ENCODE data around the gene ARHGEF28.

ARHGEF28 gene

DNA sequence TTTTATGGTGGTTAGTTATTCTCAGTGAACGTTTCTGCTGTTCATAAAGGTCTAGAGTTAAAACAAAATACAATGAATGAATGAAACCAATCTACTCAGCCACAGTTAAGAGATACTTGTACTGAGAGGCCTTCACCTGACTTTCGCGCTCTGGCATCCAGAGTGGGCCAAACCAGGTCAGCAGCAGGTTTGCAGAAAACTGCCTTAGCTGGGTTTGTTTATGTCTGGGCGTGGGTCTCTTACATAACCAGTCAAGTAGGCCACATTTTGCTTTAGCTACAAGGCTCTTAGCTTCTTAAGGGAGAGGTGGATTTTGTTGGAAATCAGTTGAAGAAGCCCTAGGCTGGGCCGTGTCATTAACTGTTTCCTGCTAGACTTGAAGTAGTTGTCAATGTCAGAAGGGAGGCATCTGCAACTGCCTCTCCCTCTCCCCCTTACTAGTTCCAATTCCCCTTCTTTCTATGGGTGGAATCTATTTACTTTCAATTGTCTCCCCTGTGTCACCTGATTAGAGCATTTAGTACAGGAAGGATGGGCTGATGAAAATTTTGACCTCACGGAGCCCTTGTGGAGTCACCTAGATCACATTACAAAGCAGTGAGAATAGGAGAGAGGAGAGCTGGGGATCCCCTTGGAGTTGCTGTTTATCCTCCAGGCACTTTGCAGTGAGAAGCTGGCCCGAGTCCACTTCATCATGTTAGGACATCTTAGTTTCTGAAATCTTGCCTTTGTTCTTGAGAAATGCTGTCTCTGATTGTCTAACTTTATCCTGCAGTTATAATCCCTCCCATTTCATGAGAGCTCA, 200.5 kb downstream of the ARHGEF28 start:
- no peak for DNase-seq

DNA sequence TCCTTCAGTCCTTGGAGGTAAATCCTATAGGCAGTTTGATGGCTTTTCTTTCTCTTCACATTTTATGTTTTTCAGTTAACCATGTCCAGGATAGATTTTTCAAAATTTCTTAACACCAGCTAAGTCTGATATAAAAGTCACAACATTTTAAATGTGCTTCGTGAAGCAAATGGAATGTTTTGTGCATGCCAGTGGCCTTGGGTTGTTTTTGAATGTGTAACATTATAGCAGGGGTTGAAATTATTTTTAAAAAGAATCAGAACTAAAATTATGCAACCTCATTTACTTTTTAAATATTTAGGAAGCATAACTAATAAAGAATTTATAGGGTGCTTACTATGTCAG, 201.1 kb downstream of the ARHGEF28 start:
- DNase-seq, result no peak

DNA sequence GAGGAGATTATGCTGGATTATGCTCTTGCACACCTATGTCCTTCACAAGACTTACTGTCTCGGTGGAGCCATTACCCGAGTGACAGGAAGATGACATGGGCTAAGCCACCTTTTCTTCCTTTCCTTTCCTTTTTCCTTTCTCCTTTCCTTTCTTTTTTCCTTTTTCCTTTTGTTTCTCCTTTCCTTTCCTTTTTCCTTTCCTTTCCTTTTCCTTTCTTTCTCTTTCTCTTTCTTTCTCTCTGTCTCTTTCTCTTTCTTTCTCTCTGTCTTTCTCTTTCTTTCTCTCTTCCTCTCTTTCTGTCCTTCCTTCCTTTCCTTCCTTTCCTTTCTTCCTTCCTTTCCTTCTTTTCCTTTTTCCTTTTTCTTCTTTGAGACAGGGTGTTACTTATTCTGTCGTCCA, 202.5 kb downstream of the ARHGEF28 start:
- DNase-seq, result no peak

DNA sequence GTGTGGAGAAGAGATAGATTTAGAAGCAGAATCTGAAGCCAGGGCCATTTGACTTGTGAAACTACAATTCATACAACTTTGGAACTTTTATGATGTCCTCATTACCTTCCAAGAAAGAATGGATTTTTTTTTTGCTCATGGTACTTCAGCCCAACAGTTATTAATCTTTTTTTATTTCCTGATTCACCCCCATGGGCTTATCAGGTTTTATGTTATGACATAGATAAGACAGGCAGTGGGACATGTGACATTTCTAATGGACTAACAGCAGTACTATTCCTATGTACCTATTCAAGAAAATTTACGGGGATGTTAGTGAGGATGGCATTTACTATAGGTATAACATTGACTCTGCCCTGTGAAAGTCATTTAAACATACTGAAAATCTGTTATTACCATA, 204.7 kb downstream of the ARHGEF28 start:
- DNase-seq, result no peak

DNA sequence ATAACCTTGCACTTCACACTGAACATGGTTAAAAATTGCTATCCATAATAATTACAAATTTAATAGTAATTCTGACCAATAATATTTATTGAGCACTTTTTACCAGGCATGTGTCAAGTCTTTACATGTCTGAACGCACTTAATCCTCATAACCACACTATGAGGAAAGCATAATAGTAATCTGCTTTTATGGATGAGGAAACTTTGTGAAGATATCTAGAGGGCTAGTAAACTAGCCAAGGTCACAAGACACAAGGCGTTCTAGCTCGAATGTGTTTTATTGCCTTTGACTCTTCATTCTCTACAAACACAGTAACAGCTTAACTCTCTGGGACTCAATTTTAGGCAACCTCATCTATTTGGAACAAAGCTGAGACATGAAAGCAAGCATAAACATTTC, 205.1 kb downstream of the ARHGEF28 start:
- DNase-seq, result no peak

DNA sequence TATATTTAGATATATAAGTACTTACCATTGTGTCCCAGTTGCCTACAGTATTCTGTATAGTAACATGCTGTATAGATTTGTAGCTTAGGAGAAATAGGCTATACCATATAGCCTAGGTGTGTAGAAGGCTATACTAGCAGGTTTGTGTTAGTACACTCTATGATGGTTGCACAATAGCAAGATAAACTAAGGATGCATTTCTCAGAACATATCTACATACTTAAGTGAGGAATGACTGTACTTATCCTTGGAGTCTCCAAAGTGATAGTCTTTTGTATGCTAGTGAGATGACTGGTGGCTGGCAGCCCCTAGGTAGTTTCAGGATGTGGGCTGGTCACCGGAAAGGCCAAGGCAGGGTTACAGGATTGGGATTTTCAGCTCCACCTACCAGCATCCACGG, 208.7 kb downstream of the ARHGEF28 start:
- no peak for DNase-seq

DNA sequence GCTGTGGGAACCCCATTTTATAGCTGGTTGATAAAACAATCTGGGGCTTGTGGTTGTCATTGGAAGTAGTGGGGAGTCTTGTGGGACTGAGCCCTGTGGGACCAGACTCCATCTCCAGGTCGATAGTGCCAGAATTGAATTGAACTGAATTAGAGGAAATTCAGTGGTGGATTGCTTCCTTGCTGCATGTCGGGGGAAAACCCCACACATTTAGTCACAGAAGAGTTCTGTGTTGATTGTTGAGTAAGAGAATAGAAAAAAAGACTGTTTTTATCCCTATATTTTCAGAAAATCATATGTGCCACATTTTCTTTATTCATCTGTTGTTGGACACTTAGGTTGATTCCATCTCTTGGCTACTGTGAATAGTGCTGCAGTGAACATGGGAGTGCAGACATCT, 209.7 kb downstream of the ARHGEF28 start:
- DNase-seq, result no peak

DNA sequence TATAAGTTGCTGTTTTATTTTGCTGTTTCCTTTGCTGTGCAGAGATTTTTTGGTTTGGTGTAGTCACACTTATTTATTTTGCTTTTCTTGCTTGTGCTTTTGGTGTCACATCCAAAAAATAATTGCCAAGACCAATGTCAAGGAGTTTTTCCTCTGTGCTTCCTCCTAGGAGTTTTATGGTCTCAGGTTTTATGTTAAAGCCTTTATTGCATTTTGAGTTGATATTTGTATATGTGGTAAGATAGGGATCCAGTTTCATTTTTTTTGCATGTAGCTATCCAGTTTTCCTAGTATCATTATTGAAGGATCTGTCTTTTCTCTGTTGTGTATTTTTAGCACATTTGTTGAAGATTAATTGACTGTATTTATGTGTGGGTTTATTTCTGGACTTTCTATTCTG, 210.6 kb downstream of the ARHGEF28 start:
- DNase-seq, result no peak

DNA sequence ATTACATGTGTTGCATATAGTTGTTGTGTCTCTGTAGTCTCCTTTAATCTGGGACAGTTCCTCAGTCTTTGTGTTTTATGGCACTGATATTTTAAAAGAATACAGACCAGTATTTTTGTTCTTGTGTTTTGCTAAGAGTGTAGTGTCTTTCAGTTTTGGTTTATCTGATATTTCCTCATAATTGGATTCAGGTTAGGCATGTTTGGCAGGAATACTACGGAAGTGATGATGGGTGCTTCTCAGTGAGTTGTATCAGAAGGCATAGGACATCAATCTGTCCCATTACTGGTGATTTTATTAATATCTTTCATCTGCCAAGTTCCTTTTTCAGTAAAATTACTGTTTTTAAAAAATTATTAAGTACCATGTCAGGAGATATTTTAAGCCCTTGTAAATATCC, 212.9 kb downstream of the ARHGEF28 start:
- no peak for DNase-seq

DNA sequence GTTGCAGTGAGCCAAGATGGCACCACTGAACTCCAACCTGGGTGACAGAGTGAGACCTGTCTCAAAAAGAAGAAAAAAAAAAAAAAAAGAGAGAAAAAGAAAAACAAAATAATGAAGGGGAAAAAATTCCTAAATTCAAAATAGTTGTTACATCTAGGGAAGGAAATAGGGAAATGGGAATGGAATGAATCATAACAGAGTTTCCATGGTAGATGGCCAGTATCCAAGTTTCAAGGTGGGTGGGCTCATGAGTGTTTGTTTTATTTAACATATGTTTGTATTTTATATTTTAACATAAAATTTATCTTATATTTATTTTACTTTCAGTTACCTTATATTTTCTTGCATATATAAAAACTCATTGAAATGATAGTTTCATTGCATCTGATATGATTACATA, 215.6 kb downstream of the ARHGEF28 start:
- no peak for DNase-seq

DNA sequence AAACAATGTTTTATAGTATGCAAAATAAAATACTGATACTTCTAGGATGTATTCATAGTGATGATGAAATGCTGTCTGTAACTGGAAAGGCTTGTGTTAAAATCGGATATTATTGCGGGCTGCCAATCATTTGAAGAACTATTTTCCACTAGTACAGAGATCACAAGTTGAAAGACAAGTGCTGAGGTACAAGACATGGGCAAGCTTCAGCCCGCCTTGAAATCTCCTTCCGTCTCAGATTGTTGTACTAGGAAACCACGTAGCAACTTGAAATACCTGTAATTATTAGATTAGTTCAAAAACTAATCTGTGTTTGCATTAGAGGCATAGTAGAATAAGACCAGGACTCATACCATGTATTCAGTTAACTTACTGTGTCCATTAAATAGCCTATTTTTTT, 218.2 kb downstream of the ARHGEF28 start:
- no peak for DNase-seq

DNA sequence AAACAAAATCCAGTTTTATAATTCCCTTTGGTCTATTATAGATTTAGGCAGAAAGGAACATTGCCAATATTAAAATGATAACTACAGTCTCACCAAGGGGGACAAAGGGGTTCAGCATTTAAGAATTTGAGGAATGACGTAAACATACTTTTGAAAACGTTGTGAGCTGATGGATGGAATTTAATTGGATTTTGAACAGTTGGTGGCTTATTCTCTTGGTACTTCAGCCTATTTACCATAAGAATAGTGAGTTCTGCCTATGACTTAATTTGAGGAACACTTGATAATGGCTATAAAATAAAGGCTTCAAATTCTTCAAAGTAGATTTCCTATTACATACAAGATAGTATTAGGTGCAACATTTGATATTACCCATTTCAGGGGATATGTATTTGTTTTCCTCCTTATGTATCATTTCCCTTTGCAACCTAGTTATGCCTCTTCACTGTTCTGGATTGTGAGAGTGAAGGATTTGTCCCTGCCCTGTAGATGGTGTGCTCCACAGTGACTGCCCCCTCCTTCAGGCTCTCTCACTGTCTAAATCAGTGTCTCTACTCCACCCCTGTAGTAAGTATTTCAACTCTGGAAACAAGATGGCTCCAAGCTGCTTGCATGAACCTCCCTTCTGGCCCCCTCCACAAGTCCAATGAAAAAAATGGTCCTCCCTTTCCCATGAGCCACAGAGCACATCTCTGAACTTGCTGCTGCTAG, 225.6 kb downstream of the ARHGEF28 start:
- DNase-seq, result no peak

DNA sequence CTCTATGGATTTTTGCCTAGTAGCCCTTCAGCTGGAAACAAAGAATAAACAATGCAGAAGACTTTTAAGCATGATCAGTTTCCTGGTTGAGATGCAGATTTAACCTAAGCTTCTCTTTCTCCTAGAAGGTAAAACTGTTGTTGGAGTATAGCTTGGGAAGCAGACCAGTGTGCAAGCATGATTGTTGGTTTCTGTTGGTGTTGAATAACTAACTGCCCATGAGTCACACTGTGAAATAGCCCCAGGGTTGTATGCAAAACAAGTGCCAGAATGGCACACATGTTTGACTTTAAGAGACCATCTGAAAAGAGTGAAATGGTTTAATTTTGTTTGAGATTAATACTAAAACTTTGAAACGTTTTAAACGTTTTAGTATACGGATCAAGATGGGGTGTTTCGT, 227.1 kb downstream of the ARHGEF28 start:
- no peak for DNase-seq

DNA sequence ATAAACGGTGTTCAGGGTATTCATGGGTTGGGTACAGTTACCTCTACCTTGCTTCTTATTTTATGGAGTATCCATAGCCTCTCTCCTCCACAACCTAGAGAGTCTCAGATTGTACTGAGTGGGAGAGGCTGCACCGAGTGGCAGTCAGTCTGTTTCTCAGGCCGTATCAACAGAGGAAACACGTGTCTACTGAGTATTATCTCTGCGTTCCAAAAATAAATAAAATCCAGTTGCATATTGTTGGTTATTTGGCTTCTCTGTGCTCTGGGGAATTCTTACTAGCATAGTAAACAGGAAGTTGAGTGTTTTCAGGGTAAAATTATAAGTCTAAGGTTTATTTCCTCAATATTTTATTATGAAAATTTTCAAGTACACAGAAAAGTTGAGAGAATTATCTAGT, 231.0 kb downstream of the ARHGEF28 start:
- DNase-seq, result no peak

DNA sequence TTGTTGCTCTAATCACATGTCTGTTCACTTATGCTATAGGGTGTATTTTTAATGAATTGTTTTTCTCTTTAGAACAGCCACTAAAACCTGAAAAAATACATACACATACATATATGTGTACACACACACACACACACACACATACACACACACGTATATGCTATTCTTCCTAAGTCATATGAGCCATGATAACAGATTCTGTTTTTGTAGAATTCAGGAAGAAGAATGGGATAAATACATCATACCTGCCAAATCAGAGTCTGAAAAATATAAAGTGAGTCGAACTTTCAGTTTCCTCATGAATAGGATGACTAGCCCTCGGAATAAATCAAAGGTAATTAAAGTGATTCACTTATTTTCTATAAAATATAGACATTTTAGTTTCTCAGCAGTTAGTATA, 231.4 kb downstream of the ARHGEF28 start:
- DNase-seq, result no peak

DNA sequence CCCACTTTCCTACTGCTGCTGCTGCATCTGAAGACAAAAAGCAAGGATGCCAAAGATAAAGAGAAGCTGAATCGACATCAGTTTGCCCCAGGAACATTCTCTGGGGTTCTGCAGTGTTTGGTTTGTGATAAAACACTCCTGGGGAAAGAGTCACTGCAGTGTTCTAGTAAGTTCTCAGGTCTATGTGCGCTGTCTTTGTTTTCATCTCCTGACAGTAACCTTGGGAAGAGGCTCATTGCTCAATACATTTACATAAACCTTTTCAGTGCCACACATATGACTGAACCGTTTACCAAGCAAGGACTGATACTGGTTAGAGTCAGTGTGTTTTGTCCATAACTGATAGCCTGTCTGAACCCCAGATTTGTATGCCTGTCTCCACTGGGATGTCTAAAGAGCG, 232.1 kb downstream of the ARHGEF28 start:
- DNase-seq, result no peak

DNA sequence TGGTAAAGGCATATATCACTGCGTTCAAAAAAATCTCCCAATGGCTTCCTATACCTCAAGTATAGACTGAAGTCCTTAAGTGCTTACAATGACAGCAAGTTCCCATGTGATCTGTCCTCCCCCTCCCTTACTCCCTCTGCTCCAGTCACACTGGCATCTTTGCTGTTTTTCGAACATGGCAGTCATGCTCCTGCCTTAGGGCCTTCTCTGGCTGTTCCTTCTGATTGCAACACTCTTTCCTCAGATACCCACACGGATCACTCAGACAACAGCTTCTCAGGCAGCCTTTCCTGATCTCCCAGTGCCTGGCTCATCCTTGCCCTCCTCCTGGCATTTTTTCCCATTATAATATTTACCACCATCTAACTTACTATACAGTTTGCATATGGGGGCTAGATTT, 232.8 kb downstream of the ARHGEF28 start:
- no peak for DNase-seq

DNA sequence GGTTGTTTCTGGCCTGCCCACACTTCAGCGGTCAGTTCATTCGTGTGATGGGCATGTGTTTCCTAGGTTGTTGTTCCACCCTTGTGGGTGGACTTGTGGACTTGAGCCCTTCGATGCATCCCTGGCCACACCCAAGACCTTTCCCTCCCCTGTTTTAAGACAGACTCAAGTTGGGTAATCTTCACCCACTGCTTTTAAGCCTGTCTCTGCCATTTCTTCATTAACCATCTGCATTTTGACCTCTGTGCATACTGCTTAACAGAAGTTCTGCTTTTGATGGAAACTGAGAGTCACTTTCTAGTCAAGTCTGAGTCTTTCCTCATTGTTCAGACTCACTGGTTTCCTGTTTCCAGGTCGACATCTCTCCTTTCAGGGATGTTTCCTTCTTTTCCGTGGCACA, 233.7 kb downstream of the ARHGEF28 start:
- DNase-seq, result no peak

DNA sequence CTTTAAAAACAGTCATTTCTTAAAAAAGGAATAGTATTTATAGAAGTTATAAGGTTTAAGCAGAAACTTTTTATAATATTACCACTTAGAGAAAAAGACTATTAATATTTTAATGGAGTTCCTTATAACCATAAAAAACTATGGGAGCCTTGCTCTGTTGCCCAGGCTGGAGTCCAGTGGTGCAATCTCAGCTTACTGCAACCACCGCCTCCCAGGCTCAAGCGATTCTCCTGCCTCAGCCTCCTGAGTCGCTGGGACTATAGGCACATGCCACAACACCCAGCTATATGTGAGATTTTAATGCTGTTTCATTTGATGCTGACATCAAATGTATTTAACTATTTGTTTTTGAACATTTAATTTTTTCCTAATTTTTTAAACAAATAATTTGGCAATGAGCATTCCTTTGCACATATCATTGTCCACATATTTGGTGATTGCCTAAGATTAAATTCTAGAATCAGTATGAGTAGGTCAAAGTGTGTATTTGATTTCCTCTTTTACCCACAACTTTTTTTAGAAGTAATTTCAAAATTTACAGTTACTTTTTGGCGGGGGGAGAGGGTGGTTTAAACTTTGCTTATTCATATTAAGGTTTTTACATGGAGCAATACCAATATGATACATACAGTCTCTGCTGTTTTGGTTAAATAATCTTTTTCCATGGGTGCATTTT, 235.5 kb downstream of the ARHGEF28 start:
- DNase-seq, result no peak

DNA sequence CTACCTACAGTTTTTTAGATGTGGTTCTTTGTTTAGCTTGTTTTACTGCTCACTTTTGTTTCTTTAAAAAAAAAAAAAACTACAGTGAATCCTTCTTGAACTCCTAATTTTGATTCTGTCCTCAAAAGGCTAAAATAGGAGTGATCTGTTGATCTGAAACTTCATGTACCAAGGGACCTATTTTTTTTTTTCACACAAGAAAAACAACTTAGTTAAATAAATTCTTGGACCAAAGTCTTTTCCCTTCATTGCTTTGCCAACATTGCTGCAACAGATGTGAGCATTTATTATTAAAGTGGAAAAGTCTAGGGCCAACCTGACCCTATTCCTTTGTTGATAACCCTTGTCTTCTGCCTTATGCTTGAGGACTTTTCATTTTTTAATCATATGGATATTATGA, 236.8 kb downstream of the ARHGEF28 start:
- DNase-seq, result no peak

DNA sequence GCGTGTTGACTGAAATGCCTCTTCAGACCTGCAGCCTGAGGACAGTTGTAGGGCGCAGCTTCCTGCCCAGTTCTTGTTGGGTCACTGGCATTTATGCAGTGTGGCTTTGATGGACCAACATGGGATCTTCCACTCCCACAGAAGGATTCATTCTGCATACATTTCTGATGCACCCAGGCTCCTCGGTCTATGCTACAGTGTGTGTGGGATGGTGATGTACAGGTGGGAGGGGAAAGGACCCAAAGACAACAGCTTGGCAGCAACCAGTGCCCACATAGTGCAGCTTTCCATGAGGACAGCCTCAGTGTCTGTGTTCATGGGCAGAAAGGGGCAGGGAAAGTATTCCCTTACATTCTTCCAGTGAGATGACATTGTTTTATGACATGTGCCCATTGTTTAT, 237.9 kb downstream of the ARHGEF28 start:
- DNase-seq, result no peak

DNA sequence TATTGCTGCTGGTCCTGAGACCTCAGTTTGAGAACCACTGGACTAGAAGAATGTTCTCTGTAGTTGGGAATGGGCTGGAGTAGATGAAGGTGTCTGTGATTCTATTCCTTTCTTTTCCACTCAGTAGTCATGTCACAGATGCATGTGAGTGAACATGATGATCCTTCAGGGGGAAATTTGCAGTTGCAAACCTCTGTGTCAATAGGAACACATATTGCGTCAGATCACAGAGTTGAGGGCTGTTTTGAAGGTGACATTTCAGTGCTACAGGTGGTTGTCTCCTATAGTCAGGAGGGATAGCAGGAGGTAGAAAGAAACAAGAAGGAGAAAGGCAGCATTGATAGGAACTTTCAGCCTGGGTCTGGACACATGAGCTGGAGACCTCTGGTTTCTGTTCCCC, 239.3 kb downstream of the ARHGEF28 start:
- no peak for DNase-seq

DNA sequence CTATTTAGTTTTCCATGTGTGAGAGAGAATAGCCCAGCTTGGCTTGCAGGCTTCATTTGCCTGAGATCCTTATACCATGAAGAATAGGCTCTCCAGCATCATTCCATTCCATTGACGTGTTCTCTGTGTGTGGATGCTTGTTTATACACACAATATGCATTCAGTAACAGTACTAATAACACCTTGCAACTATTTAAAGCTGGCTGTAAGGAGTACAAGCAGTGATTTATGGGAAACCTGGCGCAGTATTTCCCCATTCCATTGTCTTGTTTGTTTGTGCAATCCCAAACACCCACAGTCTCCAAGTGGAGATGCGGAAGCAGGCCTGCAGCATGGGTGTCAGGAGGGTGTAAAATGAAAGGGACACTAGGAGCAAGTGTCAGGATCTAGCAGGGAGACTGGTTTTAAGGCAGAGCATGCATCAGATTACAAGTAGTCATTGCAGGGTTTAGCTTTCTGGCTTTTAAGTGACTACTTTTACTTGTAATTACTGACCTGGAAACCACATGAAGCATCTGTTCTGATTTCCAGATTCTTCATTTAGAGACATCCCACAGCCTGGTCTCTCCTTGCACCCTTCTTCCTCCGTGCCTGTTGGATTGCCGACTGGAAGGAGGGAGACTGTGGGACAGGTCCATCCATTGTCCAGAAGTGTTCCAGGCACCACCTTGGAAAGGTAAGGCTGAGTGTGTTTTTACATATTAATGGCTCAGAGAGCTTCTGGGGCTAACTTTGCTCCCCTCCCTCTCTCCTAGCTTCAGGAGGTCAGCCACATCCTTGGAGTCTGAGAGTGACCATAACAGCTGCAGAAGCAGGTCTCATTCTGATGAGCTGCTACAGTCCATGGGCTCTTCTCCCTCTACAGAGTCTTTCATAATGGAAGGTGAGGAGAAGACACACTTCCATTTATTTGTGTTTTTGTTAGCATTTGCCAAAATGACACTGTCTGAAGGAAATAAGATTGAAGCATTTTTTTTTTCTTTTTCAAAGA, 241.6 kb downstream of the ARHGEF28 start:
- DNase-seq, result no peak
